Limb (tissue), 2 donors: ENCODE measurements around the gene VEZT.
"Not testable (repeated sequence)": the region's sequence is repeated elsewhere in the genome, so short reads cannot be mapped to it uniquely, and the experiment has no call there.

Experiments used
- DNase-seq, 2 donors: peaks; one replicate each; pipeline ENCODE4 v3.0.0-alpha.2; 2016; ENCODE audit errors: extremely low spot score in 2 of 2

The VEZT gene

DNA sequence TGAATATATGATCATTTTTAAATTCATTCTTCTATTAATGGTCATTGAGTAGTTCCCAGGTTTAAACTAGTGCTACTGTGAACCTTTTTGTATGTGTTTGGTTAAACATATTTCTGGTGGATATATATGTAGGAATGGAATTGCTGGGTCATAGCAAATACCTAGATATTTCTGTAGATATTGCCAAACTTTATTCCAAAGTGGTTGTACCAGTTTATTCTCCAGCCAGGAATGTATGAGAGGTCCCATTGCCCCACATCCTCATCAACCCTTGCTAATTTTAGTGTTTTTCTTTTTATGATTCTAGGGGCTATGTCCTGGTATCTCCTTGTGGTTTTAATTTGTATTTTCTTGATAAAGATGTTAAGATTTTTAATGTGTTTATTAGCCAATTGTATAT, 3.1 kb downstream of the VEZT start:
- no peak for DNase-seq

DNA sequence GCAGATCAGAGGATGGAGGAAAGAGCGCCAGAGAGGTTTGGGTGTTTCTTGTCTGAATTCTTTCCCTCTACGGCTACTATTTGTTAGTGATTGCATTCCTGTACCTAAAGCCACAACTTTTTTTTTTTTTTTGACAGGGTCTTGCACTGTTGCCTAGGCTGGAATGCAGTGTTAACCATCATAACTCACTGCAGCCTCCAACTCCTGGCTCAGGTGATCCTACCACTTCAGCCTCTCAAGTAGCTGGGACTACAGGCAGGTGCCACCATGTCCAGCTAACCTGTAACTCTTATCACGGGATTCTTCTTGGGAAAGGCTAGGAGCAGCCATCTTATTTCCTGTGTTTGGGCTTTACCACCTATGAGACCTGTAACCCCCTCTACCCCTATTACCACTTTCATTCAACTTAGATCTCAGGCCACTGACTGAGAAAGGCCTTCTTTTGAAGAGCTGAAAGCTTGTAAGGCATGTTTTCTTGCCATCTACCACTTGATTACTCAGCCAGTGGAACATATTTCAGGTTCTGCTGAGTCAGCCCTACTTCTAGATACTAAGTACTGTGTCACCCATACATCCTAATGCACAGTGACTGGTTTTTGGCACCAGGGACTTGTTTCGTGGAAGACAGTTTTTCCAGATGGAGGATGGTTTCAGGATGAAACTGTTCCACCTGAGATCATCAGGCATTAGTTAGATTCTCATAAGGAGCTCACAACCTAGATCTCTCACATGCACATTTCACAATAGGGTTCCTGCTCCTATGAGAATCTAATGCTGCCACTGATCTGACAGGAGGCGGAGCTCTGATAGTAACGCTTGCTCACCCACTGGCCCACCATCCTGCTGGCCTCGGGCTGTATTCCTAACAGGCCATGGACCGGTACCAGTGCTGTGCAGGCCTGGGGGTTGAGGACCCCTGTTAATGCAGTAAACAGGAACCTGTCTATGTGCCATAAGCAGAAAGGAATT, 6.9 kb downstream of the VEZT start:
- DNase-seq: no peak

- no peak for DNase-seq
These were observed 8.1 kb downstream of the VEZT start for GRCh38 chr12:95225645-95226212.

- DNase-seq: no peak
These were observed 10.3 kb downstream of the VEZT start for GRCh38 chr12:95227818-95228356.

DNA sequence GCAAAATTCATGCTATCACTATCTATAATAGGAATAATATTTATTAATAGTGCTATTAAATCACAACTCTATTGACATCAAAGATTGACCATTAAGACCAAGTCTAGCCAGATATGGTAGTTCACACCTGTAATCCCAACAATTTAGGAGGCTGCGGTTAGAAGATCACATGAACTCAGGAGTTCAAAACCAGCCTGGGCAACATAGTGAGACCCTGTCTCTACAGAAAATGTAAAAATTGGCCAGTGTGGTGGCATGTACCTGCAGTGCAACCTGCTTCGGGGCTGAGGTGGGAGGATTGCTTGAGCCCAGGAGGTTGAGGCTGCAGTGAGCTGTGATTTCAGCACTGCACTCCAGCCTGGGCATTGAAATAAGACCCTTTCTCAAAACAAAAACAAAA, 11.0 kb downstream of the VEZT start:
- no peak for DNase-seq

DNA sequence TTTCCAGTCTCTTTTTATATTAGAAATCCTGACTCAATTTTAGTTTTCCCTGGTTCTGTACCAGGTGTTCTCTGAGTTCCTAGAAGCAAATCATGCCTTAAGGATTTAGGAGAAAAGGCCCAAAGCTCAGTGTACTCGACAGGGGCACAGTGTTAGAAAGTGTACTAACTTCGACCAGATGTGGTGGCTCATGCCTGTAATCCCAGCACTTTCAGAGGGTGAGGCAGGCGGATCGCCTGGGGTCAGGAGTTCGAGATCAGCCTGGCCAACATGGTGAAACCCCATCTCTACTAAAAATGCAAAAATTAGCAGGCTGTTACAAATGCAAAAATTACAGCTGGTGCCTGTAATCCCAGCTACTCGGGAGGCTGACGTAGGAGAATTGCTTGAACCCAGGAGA, 12.0 kb downstream of the VEZT start:
- DNase-seq: no peak

DNA sequence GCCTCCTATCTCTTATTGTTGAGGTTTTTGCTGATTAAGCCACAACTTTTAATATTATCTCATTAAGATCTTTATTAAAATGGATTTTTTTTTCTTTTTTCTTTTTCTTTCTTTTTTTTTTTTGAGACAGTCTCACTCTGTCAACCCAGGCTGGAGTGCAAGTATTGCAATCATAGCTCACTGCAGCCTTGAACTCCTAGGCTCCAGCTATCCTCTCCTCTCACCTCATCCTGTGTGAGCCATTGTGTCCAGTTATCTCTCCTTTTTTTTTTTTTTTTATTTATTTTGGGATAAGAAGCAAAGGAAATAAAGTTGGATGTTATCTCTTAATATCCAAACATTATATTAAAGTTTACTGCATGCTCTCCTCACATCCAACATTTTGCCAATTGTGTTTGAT, 12.7 kb downstream of the VEZT start:
- no peak for DNase-seq

DNA sequence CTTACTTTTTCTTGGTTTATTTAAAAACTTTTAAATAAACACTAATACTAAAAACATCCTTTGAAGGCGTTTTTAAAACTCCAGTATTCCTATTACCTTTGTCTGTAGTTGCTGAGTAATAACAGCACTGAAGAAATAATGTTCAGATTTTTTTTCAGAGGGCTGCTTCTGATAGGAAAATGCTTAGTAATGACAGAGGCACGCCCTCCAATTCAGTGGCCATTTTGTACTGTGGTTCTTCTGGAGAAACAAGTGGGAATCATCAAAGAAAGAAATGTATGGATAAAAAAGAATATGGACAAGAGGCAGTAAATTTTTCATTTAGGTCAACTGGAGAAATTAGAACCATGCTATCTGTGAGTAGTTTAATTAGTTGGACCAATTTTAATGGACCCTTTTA, 13.6 kb downstream of the VEZT start:
- no peak for DNase-seq

- DNase-seq: not testable (repeated sequence)
These were observed 16.6 kb downstream of the VEZT start for GRCh38 chr12:95234187-95234586.

DNA sequence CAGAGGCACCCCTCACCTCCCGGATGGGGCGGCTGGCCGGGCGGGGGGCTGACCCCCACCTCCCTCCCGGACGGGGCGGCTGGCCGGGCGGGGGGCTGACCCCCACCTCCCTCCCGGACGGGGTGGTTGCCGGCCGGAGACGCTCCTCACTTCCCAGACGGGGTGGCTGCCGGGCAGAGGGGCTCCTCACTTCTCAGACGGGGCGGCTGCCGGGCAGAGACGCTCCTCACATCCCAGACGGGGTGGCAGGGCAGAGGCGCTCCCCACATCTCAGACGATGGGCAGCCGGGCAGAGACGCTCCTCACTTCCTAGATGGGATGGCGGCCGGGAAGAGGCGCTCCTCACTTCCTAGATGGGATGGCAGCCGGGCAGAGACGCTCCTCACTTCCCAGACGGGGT, 18.0 kb downstream of the VEZT start:
- DNase-seq: not testable (repeated sequence)

DNA sequence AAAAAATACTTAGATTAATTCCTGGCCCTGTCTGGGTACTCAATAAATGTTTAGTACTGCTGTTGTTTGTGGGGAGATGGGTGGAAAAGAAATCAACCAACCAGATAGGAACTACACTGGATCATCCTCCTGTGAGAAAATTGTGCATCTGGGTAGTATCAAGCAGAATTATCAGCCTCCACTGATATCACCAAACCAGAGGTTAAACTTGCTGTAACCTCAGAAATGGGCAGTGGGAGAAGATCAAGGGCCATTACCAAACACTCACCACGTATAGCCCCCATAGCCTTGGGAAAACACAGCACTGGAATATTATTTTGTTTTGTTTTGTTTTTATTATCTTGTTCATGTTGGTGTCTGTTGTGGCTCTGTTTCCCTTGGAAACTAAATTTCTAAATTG, 19.7 kb downstream of the VEZT start:
- DNase-seq: no peak

DNA sequence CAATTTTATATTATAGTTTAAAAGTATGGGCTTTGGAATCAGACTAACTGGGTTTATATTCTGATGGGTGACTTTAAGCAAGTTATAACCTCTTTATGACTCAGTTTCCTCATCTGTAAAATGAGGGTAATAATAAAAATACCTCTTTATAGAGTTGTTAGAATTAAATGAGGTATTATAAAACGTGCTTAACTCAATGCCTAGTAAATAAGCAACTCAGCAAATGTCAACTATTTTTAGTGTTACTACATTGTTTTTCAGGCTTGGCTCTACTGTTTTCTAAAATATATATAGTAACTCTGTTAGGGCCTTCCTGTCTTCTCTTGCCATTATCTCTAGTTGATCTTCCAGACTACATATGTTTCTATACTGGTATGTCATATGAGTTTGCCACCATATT, 20.5 kb downstream of the VEZT start:
- no peak for DNase-seq

- DNase-seq: no peak
These were observed 21.6 kb downstream of the VEZT start for GRCh38 chr12:95239216-95239615.

DNA sequence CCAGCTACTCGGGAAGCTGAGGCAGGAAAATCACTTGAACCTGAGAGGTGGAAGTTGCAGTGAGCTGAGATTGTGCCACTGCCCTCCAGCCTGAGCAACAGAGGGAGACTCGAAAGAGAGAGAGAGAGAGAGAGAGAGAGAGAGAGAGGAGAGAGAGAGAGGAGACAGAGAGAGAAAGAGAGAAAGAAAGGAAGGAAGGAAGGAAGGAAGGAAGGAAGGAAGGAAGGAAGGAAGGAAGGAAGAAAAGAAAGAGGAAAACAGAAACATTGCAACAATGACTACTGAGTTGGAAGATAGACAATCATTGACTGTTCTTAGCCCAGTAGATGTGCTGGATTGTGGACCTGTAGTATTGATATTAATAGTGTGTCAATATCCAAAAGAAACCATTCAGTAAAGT, 22.2 kb downstream of the VEZT start:
- DNase-seq: not testable (repeated sequence)

GRCh38 chr12:95240556-95240955, 22.9 kb downstream of the VEZT start:
- DNase-seq: no peak

DNA sequence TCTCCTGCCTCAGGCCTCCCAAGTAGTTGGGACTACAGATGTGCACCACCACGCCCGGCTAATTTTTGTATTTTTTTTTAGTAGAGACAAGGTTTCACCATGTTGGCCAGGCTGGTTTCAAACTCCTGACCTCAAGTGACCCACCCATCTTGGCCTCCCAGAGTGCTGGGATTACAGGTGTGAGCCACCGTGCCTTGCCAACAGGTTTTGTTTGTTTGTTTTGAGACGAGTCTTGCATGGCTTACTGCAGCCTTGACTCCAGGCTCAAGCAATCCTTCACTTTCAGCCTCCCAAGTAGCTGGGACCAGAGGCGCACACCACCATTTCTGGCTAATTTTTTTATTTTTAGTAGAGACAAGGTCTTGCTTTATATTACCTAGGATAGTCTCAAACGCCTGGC, 23.5 kb downstream of the VEZT start:
- DNase-seq: not testable (repeated sequence)

DNA sequence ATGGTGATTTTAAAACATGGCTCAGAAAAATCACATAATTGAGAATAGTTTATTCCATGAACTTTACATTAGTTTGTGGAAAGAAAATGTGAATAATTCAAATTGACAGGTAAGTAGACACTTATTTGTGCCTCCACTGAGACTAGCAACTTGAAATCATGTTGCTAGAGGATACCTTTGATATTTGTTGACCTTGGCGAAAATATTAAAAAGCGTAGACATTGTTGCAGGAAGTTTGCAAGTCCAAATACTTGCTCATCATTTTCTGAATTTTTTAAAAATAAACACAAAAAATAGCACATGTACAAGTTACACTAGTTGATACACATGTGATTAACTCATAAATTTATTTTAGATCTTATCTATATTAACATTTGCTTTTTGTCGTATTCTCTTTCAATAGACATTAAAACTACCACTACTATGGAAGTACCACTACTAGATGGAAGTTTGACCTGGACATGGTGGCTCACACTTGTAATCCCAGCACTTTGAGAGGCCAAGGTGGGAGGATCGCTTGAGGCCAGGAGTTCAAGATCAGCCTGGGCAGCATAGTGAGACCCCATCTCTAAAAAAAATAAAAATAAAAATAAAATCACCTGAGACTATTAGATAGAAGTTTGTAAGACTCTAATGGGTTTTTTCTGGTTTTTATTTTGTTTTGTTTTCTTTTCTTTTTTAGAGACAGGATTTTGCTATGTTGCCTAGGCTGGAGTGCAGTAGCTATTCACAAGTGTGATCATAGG, 24.3 kb downstream of the VEZT start:
- no peak for DNase-seq

GRCh38 chr12:95243497-95244183, 26.0 kb downstream of the VEZT start:
- no peak for DNase-seq

DNA sequence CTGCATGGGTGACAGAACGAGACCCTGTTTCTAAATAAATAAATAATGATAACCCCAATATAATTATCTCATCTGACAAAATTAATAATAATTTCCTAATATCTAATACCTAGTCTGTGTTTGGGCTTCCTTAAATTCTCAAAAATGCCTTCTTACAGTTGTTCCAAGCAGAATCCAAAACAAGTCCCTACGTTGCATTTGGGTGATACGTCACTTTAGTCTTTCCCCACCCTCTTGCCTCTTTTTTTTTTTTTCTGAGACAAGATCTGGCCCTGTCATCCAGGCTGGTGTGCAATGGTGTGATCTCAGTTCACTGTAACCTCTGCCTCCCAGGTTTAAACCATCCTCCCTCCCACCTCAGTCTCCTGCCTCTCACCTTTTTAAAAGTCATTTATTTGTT, 26.7 kb downstream of the VEZT start:
- no peak for DNase-seq

- no peak for DNase-seq
These were observed 30.5 kb downstream of the VEZT start for GRCh38 chr12:95248095-95248494.

DNA sequence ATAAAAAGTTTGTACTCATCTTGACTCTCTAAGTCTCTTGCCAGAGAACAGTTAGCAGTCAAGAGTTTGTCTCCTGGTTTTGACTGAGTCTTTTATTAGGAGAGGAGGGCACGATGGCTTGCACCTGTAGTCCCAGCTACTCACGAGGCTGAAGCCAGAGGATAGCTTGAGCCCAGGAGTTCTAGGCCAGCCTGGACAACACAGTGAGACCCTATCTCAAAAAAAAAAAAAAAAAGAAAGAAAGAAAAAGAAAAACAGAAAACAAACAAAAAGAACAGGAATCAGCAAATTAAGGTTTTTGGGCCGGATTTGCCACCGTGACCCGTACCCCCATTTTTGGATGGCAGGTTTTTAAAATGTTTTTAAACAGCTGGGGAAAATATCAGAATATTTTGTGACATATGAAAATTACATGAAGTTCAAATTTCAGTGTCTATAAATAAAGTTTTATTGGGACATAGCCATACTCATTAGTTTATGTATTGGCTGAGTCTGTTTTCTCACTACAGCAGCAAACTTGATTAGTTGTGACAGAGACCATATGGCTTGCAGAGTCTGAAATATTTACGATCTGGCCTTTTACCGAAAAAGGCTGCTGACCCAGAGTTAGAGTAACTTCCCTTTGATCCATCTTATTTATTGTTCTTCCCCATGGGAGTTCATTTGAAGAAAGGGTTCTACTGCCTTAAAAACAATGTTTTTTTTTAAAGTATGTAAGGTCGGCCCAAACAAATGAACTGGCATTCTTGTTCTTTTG, 31.2 kb downstream of the VEZT start:
- DNase-seq: no peak
